Ovary (tissue), 3 donors: ENCODE data around the gene ACOT8.

Experiments used
- CTCF ChIP-seq, 3 donors: fragments of 450-650 bp in 2 of 3; fragments of 200-600 bp in 1 of 3; IDR thresholded peaks; one replicate each; pipeline versions ENCODE4 v1.5.1 to v1.8.0; 2016 to 2022; ENCODE audit warnings: antibody characterized with exemption in 3 of 3, mild to moderate bottlenecking in 1 of 3
- EP300 ChIP-seq: sonication (generic); formaldehyde crosslinking; IDR thresholded peaks from one replicate; pipeline ENCODE4 v1.6.1; 2017; ENCODE audit warnings: antibody characterized with exemption
- donor health status: DM: no; HTN: no; CAD: no.

- TF ChIP-seq CTCF (IDR thresholded peaks at IDR 0.05) (no peak), EP300 (no peak)
Measured at GRCh38 chr20:45801851-45802250, 55.3 kb downstream of the ACOT8 start.
